Aorta (tissue), 5 donors: ENCODE results near the gene SIDT2. TPM values are rescaled to one million over a fixed set of nuclear protein-coding genes. Genes with fewer than 3 reads are reported as not detected.
"Not testable (repeated sequence)": the region's sequence is repeated elsewhere in the genome, so short reads cannot be mapped to it uniquely, and the experiment has no call there.

Source experiments
- ATAC-seq: fragments of 200-7000 bp; cut with Tn5 transposase; one replicate; pipeline ENCODE4 v1.9.1; 2022; ENCODE audit warnings: moderate library complexity; ENCODE audit not compliant: low FRiP score
- DNase-seq, 2 donors: peaks; one replicate each; pipeline ENCODE4 v3.0.0-alpha.2; 2020
- H3K27ac ChIP-seq, 2 donors: one replicate each; pipeline ENCODE4 v1.5.1; 2013; ENCODE audit warnings: low read length in 2 of 2, mild to moderate bottlenecking in 2 of 2, moderate library complexity in 2 of 2, control low read depth in 1 of 2, inconsistent platforms in 1 of 2, low read depth in 1 of 2
- H3K27me3 ChIP-seq, 2 donors: one replicate each; pipeline ENCODE4 v1.6.1; 2013; ENCODE audit warnings: control low read depth in 1 of 2, low read length in 1 of 2, mild to moderate bottlenecking in 1 of 2, moderate library complexity in 1 of 2; ENCODE audit not compliant: insufficient read depth in 2 of 2, control insufficient read depth in 1 of 2
- H3K36me3 ChIP-seq, 2 donors: one replicate each; pipeline ENCODE4 v1.6.1; 2013; ENCODE audit warnings: control low read depth in 1 of 2, low read length in 1 of 2, mild to moderate bottlenecking in 1 of 2; ENCODE audit not compliant: insufficient read depth in 2 of 2, control insufficient read depth in 1 of 2
- H3K4me1 ChIP-seq, 2 donors: one replicate each; pipeline ENCODE4 v1.6.1; 2013; ENCODE audit warnings: low read length in 2 of 2, control low read depth in 1 of 2, mild to moderate bottlenecking in 1 of 2, moderate library complexity in 1 of 2; ENCODE audit not compliant: insufficient read depth in 2 of 2, control insufficient read depth in 1 of 2
- H3K4me3 ChIP-seq, 2 donors: one replicate each; pipeline ENCODE4 v1.5.1; 2013; ENCODE audit warnings: low read length in 2 of 2, control low read depth in 1 of 2, mild to moderate bottlenecking in 1 of 2
- H3K9me3 ChIP-seq: one replicate; pipeline ENCODE4 v1.6.1; 2013; ENCODE audit warnings: mild to moderate bottlenecking, low read length; ENCODE audit not compliant: control insufficient read depth
- WGBS, 2 donors: extraction: QIAGEN DNeasy Blood & Tissue Kit; methylation state at CpG; one replicate each; pipeline ENCODE4 v1.1.7; 2013; 5-methylcytosine and 5-hydroxymethylcytosine counted together
- intact Hi-C, 2 donors: fragments of 100-400 bp; cut with DNase I; formaldehyde crosslinking; loops; one replicate each; pipeline versions ENCODE4 v1.14.2 to v1.15.0; 2022
- long read RNA-seq, 2 donors: library from polyadenylated mRNA; unstranded; transcript quantifications; one replicate each; pipeline ENCODE4 v2.0.0, GENCODE V29; 2020 to 2021
- polyA plus RNA-seq, 2 donors: library from polyadenylated mRNA; stranded (reverse); fragments of 200-250 nt; gene quantifications; one replicate each; pipeline ENCODE4 v1.2.3, GENCODE V29; 2013
- total RNA-seq, 2 donors: library from RNA; stranded (reverse); fragmentation: NEBNext Ultra II Directional; extraction: Animal tissue kit (Norgen Biotek cat#: 25700); gene quantifications; one replicate each; pipeline ENCODE4 v1.2.1, GENCODE V29; 2021
- donor health status: healthy with polysubstance abuse.
- donor health status: Bipolar disorder and iron deficiency.
- donor health status: DM: no; HTN: no; CAD: no.
- donor health status: DM: no; HTN: no; CAD: no.
- donor health status: DM: yes; HTN: yes; CAD: no.

Gene SIDT2
- total RNA-seq, result 10 to 100 TPM; 51.2 to 81.3 TPM
- polyA plus RNA-seq, result 10 to 100 TPM; 10.4 to 62.9 TPM
- long read RNA-seq, donor 1, partial matches to known transcripts, result 34 of 67 reads
- long read RNA-seq, donor 1, other reads (novel, unspliced or antisense), result 31 of 67 reads
- long read RNA-seq, donor 2, full-length matches to known transcripts, result 3 of 34 reads
- long read RNA-seq, donor 2, partial matches to known transcripts, result 8 of 34 reads
- long read RNA-seq, donor 2, other reads (novel, unspliced or antisense), result 23 of 34 reads

DNA sequence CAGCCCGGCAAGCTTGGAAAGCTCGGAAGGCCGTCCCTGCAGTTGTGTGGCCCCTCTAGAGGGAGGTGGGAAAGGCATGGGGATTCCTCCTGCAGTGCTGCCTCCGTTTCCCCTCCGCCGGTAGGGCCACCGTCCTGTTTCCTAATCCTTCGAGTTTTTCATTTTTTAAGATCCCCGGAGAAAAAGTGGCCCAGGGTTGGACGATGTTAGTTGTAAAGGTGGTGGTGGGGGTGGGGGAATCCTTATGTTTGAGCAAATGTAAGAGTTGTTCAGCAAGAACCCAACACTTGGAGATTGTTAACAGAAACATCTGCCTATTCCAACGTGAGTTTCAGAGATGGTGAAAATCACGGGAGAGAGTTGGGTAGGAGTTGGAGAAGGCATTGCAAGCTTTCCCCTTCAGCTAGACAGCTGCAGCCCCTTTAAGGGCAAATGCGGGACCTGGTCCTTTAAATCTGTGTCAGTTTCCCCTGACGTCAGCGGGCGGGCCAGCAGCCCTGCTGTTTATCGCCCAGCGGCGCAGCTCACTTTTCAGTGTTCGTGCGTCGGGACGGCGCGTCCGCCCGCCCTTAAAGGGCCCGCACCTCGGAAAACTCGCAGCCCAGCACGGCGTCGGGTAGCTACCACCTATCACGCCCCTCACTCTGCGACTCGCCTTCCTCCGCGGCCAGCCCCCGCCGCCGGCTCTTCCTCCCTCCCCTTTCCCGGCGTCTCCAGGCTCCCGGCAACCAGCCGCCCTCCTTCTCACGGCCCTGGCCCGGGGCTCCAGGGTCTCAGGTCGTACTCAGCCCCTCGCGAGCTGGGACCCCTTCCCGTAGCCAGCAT is at the start of gene SIDT2:
TSS of gene SIDT2 (plus strand) at position 534 of the 825 bp plus-strand sequence. CDS start 521 bp downstream, outside the sequence.
- H3K36me3 ChIP-seq, result no peaks in the 10 kb centered on the region
- H3K27ac ChIP-seq, result peak within 1 kb of the TSS; percentile 50 to 84
- intact Hi-C loops, result loop anchor here in 1 of 2 donors (2.0 kb wide), 1 partner anchor 34 kb away; the partner anchor contains the start of gene PAFAH1B2
- 0 to 1% methylated on average over 50 to 51 of the region's 51 CpGs for WGBS, 2 donors
- H3K9me3 ChIP-seq, result no peaks in the 10 kb centered on the region
- DNase-seq, result peak; percentile 97 to 98
- H3K27me3 ChIP-seq, result no peaks in the 10 kb centered on the region
- ATAC-seq, result peak; percentile 97
- peaks cover 0 to 3% of the 10 kb centered on the region in 2 donors for H3K4me1 ChIP-seq
- peak within 1 kb of the TSS; percentile 74 to 96 for H3K4me3 ChIP-seq

DNA sequence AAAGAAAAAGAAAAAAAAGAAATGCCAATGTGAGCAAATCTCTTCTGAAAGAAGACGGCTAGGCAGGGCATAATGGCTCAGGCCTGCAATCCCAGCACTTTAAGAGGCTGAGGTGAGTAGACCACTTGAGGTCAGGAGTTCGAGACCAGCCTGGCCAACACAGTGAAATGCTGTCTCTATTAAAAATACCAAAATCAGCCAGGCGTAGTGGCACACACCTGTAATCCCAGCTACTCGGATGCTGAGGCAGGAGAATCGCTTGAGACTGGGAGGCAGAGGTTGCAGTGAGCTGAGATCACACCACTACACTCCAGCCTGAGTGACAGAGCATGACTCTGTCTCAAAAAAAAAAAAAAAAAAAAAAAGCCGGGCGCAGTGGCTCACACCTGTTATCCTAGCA is 48.1 kb upstream of the SIDT2 start:
- not testable (repeated sequence) for ATAC-seq, H3K9me3 ChIP-seq, H3K4me1 ChIP-seq, H3K36me3 ChIP-seq, H3K4me3 ChIP-seq, H3K27ac ChIP-seq, DNase-seq, H3K27me3 ChIP-seq
- intact Hi-C loops, result loop anchor here in 1 of 2 donors (5.0 kb wide), 1 partner anchor 77 kb away; no protein-coding TSS in a partner anchor
- WGBS, 2 donors, result 94 to 97% methylated on average over 5 to 7 of the region's 7 CpGs

DNA sequence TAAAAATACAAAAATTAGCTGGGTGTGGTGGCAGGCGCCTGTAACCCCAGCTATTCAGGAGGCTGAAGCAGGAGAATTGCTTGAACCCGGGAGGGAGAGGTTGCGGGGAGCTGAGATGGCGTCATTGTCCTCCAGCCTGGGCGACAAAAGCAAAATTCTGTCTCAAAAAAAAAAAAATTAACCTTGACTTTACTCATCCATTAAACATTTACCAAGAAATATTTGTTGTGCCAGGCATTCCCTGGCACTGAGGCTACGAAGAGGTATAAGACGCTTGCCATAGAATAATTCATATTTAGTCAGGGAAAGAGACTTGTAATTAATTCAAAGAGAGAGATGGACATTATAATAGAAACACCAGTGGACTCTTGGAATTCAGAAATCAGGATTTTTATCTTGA is 47.7 kb upstream of the SIDT2 start:
- Histone ChIP-seq H3K4me1 (no peaks in the 10 kb centered on the region), H3K36me3 (no peaks in the 10 kb centered on the region), H3K27me3 (peaks cover 0 to 2% of the 10 kb centered on the region in 2 donors), H3K9me3 (no peaks in the 10 kb centered on the region), H3K4me3 (no peak overlapping the region), H3K27ac (no peak overlapping the region)
- intact Hi-C loops, result loop anchor here in 1 of 2 donors (5.0 kb wide), 1 partner anchor 76 kb away; no protein-coding TSS in a partner anchor
- 89 to 94% methylated on average over 7 of the region's 7 CpGs for WGBS, 2 donors
- no peak for ATAC-seq
- DNase-seq, result no peak

DNA sequence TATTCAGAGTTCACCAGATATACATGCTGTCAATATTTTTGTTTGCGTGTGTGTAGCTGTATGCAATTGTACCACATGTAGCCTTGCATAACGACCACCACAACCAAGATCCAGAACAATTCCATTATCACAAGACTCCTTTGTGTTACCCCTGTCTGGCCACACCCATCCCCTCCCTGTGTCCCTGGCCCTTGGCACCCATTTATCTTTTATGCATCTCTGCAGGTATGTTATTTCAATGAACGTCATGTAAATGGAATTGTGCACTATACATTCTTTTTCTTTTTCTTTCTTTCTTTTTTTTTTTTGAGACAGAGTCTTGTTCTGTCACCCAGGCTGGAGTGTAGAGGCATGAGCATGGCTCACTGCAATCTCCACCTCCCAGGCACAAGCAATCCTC is 44.1 kb upstream of the SIDT2 start:
- Histone ChIP-seq H3K4me1 (no peaks in the 10 kb centered on the region), H3K9me3 (no peaks in the 10 kb centered on the region), H3K27me3 (peaks cover 0 to 2% of the 10 kb centered on the region in 2 donors), H3K36me3 (no peaks in the 10 kb centered on the region), H3K4me3 (no peak overlapping the region), H3K27ac (no peak overlapping the region)
- no peak for ATAC-seq
- intact Hi-C loops, result loop anchor here in 1 of 2 donors (5.0 kb wide), 1 partner anchor 73 kb away; no protein-coding TSS in a partner anchor
- DNase-seq, result no peak
- 76 to 84% methylated on average over 2 of the region's 3 CpGs for WGBS, 2 donors

DNA sequence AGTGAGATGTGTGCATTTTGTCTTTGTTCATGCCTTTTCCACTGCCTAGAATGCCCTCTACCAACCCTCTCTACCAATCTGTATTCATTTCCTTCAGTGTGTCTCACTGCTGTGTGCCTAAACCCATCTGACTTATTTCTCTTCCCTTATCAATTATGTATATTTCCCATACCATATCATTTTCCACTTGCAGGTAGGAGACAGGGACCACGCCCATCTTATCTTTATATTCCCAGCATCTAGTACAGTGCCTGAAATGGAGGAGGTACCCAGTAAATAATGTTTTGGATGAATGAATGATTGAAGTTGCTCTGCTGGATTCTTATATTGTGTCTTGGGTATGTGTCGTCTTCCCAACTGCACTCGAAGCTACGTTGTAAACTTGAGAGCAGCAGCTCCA is 43.6 kb upstream of the SIDT2 start:
- not testable (repeated sequence) for H3K4me3 ChIP-seq, H3K9me3 ChIP-seq, H3K36me3 ChIP-seq, H3K4me1 ChIP-seq, H3K27ac ChIP-seq, H3K27me3 ChIP-seq, ATAC-seq, DNase-seq
- 80 to 89% methylated on average over 1 of the region's 4 CpGs for WGBS, 2 donors
- intact Hi-C loops, result loop anchor here in 1 of 2 donors (5.0 kb wide), 1 partner anchor 72 kb away; no protein-coding TSS in a partner anchor

DNA sequence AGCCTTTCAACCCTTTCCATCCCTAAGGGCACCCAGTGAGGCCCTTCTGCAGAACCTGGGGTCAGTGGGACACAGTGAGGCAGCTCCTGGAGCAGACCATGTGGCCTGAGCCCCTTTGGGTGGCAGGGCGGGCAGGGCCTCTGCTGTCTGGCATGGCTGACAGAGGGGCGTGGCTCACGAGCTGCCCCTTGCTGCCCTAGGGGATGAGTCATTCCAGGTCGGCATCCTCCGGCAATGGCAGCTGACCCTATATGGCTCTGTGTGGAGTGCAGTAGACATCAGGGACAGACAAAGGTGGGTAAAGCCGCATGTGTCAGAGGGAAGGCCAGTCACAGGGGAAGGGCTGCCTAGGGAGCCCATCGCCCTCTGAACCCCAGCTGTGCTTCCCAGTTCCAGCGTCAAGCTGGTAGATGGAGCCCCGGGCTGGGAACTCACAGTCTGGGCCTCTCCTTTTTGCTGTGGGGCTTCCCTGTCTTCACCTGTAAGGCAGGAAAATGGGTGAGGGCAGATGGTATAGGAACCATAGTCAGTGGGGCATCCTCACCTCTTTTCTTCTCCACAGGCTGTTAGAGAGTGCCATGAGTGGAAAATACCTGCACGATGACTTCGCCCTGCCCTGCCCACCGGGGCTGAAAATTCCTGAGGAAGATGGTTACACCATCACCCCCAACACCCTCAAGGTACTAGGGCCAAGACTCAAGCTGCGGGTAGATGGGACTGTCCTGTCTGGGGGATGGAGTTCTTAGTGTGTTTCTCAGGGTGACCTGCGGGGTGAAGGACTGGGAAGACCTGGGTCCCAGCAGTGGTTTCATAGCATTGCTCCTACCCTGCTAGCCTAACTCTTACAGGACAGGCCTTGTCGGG is 41.1 kb upstream of the SIDT2 start:
- H3K27ac ChIP-seq, H3K36me3 ChIP-seq, H3K4me1 ChIP-seq, intact Hi-C loops, H3K27me3 ChIP-seq, DNase-seq, H3K9me3 ChIP-seq, H3K4me3 ChIP-seq: not testable (repeated sequence)
- peak; percentile 84 for ATAC-seq
- WGBS, 2 donors, result no CpG with 5 or more reads among the region's 15 CpGs

DNA sequence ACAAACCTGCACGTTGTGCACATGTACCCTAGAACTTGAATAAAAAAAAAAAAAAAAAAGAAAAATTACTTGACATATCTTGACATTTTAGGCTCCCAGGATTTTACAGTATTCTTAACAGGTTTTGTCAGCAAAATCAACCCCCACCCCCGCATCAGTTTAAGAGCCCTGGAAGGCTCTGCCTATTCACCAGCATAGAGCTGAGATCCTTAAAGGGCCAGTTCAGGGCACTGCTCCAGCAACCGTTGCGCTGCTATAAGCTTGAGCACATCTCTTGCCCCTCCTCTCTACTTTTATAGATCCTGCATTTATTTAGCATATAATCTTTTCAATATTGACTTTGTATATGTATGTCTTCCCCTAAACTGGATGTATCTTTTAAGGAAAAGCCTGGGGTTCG is 35.2 kb upstream of the SIDT2 start:
- intact Hi-C loops, result loop anchor here in 1 of 2 donors (10.0 kb wide), 1 partner anchor 91 kb away; the partner anchor contains the start of genes PCSK7 and RNF214
- H3K27ac ChIP-seq, result peak overlapping the region in 1 of 2 donors; percentile 88
- 0 to 2% methylated on average over 5 of the region's 5 CpGs for WGBS, 2 donors
- H3K36me3 ChIP-seq, result no peaks in the 10 kb centered on the region
- H3K4me1 ChIP-seq, result peaks cover 0 to 2% of the 10 kb centered on the region in 2 donors
- peak; percentile 72 to 83 for DNase-seq
- H3K27me3 ChIP-seq, result no peaks in the 10 kb centered on the region
- H3K9me3 ChIP-seq, result no peaks in the 10 kb centered on the region
- H3K4me3 ChIP-seq, result peak overlapping the region; percentile 51 to 70
- ATAC-seq, result peak; percentile 51
